Renal pelvis (tissue), 4 donors: Measurements from ENCODE around the gene GMPPB. TPM values are rescaled to one million over a fixed set of nuclear protein-coding genes. Genes with fewer than 3 reads are reported as not detected.
"Not testable (repeated sequence)": the region's sequence is repeated elsewhere in the genome, so short reads cannot be mapped to it uniquely, and the experiment has no call there.

Experiments
- DNase-seq: peaks from one replicate; pipeline ENCODE4 v3.0.0-alpha.2; 2013
- polyA plus RNA-seq, 3 donors: library from polyadenylated mRNA; unstranded; fragments of 120-200 nt; gene quantifications; one replicate each; pipeline ENCODE4 v1.2.1, GENCODE V29; 2013; ENCODE audit not compliant: insufficient read length in 3 of 3

Gene GMPPB
- polyA plus RNA-seq, 3 donors, result 15.7 to 20.7 (median 15.8) TPM

DNA sequence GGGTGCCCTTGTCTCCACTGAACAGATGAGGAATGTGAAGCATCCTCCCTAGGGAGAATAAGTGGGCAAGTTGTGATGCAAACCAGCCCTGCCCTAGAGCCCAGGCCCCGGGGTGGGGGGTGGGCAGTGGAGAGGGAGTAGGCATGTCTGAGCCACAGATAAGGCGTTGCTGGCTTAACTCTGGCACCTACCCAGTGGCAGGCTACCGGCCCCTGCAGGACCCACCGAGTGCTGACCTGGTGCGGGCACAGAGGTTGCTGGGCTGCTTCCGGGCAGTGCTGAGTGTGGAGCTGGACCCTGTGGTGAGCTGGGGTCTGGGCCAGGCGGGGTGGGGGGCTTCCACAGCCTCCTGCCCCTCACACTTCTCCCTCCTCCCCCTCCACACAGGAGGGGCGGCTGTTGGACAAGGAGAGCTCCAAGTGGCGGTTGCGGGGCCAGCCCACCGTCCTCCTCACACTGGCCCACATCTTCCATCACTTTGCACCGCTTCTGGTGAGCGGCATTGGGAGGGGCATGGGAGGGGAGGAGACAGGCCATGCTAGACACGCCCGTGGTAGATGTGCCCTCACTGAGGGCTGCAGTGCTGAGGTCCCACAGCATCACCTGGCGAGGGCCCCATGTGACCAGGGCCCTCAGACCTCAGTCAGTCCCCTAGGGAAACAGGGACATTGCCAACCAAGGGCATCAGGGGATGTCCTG is 24.3 kb downstream of the GMPPB start:
- no peak for DNase-seq

DNA sequence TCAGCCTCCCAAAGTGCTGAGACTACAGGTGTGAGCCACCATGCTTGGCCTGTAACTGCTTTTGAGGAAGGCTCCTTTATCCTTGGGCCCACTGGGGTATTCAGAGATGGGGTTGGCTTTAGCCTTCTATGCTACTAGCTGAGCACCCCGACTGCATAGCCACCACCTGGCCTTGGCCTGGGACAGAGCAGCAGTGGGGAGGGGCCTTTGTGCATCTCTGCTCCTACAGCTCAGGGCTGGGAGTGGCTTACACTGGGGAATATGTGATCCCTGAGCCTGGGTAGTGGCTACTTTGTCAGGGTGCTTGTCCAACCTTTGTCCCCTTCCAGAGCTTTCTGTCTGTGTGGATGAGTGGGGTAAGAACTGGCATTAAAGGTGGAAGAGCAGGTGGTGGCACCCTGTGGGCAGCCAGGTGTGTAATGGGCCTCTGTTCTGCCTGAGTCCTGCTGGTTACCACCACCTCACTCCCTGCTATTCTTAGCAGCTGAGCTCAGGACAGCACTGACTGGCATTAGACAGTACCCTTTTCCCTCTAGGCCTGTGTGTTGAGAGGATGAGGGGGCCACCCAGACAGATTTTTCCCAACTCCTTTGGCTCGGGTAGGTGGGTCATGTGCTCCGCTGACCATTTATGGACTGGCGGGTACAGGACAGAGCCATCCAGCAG is 28.3 kb downstream of the GMPPB start:
- DNase-seq, result not testable (repeated sequence)

DNA sequence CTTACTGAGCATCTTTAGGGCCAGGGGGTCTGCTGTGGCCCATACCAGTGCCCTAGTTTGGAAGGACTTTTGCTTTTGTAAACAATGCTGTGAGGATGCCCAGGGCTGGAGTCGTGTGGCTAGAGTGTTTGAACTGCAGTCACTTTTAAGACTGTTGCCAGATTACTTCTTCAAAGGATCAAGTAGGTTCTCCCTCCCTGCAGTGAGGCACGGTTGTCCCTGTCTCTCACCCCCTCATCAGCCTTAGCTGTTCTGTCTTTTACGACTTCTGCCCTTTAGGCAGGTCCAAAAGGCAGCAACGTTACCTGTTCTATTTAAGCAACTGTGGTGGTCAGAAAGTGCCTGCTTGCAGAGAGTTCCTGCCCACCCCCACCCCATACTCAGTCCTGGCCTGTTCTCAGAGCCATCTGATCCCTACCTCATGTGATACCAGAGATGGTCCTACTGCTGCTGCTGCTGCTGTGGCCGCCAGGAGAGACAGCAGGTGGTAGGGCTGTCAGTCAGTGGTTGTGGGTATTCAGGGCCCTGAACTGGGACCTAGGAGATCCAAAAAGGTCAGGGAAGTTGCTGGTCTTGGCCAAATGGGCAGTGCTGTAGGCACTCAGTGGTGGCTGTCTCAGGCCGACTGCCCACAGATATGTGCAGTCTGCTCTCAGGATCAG is 29.2 kb downstream of the GMPPB start:
- not testable (repeated sequence) for DNase-seq

DNA sequence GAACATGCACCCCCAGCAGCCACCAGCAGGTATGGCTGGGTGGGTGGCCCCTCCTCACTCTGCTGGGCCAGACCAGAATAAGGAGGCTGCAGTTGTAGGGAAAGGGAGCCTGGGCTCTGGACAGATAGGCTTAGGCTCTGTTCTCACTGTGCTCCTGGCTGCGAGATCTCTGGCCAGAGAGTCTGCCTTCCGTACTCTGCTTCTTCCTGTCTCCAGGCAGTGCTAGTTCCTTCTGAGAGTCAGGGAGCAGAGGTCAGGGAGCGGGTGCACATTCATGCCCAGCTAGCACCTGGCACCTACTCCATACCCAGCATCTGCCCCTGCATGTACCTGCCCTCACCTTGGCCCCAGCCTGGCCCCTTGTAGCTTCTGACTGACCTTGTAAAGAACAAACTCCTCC is 32.3 kb downstream of the GMPPB start:
- DNase-seq, result not testable (repeated sequence)

DNA sequence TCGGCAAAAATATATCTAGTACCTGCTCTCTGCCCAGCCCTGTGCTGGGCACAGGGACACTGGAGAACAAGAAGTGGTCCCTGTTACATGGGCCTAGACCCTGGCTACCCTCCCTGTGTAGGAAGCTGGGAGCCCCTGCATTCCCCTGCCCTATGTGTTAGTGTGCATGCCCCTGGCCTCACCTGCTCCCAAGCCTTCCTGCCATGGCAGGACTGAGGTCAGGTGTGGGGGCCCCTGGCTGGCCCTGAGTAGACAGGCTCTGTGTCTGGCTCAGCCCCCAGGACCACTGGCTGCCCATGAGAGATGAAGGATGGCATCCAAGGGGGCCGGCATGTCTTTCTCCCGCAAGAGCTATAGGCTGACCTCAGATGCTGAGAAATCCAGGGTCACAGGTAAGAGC is 32.9 kb downstream of the GMPPB start:
- not testable (repeated sequence) for DNase-seq

DNA sequence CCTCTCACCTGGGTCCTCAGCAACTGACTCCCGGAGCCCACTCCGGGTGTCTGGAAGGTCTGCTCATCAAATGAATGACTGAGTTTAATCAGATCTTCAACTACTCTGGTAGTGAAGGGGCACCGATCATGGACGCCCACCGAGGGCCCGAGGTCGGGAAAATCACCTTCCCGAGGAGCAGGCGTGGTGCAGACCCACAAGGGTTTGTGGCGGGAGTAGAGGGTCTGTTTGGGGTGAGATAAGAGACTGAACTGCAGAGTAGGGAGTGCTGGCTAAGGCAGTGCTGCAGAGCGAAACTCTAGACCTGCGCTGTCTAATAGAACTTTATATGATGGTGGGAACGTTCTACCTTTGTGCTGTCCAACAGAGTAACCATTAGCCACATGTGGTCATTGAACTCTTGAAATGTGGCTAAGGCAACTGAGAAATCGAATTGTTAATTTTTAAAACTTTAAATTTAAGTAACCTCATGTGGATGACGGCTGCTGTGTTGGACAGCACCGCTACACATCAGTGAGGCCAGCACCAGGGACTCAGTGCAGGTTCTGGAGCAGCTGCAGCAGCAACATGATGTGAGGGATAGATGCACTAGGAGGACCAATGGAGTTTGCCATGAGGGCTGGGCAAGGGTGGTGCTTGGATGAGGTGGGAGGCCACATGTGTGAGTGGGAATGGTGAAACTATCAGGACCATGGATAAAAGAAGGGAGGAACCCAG is 33.7 kb downstream of the GMPPB start:
- not testable (repeated sequence) for DNase-seq

DNA sequence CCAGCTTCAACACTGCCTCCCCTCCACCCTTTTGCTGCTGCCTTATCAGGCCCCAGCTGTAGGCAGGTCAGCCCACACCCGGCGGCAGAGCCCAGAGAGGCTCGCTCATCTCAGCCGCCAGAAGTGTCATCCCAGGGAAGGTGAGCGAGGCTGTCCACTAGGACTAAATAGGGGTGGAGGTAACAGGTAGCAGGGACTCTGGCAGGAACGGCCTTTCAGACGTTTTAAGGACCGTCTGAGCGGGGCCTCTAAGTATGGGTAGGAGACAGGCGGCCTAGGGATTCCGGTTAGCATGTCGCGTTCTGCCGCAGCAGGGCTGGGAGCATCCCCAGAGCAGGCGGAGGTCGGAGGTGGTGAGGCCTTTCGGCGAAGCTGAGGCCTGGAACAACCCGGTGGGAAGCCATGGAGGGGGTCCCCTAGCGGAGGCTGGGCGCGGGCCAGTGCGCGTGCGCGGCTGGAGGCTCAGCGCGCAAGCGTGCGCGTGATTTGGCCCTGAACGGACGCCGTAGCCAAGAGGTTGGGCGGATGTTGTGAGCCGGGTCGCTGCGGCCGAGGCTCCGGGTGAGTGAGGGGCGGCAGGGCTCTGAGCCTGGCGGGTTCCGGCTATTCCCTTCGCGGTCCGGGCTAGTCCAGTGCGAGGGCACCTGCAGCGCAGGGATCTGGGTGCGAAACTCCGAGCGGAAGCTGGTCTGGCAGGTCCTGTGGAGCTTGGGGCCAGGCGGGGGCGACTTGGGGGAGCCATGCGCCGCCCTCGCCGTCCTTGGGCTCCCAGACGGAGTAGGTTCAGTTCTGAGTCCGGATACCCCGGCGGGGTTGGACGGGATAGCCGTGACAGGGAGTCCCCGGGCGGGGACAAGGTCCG is 34.5 kb downstream of the GMPPB start, which contains the start of the genes MST1 and RNF123:
Gene MST1 (minus strand): TSS at position 429 of the 862 bp plus-strand sequence. CDS start 783 bp downstream, outside the sequence.
Gene RNF123 (plus strand): TSS at position 512 of the 862 bp plus-strand sequence. CDS start 1,609 bp downstream, outside the sequence.
- DNase-seq, result peak; percentile 94

DNA sequence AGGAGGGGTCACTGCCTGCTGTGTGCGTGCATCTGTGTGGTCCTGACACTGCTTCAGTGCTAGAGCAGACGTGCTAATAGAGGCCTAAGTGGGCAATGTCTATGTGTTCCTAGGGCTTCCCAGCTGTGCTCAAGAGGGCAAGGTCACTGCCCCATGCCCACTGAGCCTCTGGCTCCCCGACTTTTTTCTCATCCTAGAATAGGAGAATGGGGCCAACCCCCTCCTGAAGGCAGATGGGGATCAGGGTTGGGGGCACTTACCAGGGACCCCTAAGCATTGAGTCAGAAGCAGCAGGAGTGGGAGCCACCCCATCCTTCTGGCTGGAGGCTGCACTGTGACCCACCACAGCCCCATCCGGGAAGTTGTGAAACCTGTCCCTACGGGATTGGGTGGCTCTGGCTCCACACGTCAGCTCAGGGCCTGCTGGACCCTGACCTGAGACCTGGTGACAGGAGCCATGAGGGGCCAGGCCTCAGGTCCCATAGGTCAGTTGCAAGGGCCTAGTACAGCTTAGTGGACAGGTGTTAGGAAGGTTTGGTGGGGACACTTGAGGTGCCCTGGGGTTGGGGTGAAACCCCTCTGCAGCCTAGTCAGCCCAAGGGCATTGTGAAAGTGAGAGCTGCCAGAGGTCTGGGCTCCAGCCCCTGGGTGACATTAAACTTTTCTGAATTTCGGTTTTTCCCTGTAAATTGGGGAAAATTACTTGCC is 35.3 kb downstream of the GMPPB start:
- not testable (repeated sequence) for DNase-seq

DNA sequence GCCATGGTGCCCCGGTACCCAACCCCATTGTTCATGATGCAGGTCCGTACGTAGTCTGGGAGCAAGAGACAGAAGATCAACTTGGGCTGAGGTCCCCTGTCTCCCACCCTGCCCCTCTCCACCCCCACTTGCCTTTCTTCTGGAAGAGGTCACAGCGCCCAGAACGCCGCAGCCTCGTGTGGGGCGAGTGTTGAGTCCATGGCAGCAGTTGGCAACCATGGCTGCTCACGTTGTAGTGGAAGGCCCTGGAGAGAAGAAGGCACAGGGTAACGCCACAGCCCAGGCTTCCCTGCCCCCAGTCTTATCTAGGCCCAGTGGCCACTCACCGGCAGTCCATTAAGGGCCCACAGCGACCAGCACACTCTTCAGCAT is 36.3 kb downstream of the GMPPB start:
- not testable (repeated sequence) for DNase-seq

DNA sequence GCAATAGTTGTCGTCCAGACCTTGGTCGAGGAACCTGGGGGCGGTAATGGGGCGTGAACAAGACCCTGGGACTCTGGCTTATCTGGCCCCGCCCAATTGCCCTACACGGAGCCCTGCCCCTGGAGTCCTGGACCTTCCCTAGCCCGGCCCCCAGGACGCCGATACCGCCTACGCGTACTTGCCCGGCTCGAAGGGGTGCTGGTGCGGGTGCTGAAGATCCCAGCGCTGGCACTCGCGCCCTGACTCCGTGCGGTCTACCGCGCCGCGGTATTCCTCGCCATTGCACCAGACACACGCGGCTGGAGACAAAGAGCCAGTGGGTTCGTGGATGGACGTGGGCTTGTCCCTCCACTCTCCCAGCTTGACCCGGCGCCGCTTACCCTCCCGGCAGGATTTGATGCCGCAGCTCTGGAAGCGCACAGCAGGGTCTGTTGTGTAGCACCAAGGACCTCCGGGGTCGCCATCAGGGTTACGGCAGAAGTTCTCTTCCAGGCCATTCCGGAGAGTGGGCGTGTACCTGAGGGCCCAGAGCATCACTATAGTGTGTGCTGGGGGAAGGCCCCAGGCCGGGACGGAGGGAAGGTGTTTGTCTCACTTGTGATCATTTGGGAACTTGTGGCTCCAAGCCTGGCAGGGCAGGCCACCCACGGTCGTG is 36.9 kb downstream of the GMPPB start:
- peak; percentile 78 for DNase-seq

DNA sequence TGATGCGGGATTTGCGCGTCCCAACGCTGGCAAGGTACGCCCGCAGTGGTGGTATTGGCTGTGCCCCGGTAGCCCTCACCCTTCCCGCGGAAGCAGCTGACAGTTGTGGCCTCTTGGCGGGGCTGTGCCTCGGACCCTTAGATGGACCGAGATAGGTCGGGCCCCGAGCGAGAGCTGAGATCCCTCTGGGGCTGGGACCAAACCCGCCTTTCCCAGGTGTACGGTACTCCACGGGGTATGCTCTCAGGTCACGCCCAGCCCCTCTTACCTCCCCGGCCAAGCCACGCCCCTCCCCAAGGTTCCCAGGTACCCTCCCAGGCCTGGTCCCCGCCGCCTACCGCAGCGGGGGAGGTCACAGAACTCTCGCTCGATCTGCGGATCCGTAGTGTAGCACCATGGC is 37.4 kb downstream of the GMPPB start:
- not testable (repeated sequence) for DNase-seq

DNA sequence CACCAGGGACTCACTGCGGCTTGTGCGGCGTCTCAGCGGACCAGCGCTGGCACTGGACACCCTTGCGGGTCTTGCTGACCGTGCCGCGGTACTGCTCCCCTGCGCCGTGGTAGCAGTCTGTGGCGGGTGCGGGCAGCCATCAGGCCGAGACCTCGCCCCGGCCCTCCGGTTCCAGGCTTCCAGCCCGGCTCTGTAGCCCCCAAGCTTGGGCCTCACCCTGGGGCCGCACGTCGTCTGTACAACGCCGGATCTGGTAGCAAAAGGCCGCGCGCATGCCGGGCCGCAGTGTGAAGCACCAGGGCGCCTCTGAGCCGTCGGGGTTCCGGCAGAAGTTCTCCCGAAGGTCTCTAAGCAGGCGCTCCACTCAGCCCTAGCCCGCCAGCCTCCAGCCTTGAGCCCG is 37.9 kb downstream of the GMPPB start:
- not testable (repeated sequence) for DNase-seq

DNA sequence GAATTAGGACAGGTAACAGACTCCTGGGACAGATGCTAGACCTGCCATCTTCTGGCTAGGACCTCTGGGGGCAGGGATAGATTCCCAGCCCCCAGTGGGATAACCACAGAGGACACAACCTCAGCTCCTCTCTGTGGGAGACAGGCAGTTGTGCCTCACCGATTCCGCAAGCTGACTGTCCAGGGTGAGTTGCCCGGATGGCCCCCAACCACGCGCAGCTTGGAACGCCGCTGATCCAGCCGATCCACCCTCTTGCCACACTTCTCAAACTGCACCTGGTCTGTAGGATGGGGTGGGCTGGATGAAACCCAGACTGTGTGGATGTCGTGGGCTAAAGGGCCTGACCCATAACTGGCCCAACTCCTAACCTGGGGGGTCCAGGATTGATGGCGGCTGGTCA is 38.6 kb downstream of the GMPPB start:
- DNase-seq, result not testable (repeated sequence)

DNA sequence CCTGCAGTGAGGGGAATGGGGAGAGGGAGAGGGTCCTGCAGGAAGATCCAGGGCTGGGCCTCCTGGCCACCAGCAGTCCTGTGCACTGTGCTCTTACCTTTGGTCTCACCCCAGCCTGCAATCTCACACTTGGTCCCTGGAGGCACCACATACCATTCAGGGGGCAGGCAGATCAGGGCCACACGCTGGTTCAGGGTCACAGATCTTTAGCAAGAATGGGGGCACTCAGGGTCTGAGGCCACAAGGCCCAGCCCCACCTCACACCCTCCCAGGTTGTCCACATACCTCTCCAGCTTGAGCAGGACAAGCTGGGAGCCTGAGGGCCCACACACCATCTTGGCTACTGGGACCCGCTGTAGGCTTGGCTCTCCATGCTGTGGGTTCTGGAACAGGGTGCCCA is 39.3 kb downstream of the GMPPB start:
- not testable (repeated sequence) for DNase-seq

DNA sequence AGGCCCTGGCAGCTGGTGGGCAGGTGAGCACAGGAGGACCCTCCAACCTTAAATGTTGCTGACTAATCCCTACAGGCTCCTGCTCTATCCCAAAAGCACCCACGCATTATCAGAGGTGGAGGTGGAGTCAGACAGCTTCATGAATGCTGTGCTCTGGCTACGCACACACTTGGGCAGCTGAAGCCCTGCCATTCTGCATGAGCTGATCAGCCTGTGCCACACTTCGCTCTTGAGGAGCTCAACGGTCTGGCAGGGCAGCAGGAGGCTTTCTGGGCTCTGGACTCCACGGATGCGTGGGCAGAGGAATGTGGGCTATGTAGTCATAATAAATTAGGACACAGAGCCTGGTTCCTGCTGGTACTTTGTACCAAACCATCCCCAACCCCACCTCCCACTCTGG is 40.6 kb downstream of the GMPPB start:
- DNase-seq, result no peak

DNA sequence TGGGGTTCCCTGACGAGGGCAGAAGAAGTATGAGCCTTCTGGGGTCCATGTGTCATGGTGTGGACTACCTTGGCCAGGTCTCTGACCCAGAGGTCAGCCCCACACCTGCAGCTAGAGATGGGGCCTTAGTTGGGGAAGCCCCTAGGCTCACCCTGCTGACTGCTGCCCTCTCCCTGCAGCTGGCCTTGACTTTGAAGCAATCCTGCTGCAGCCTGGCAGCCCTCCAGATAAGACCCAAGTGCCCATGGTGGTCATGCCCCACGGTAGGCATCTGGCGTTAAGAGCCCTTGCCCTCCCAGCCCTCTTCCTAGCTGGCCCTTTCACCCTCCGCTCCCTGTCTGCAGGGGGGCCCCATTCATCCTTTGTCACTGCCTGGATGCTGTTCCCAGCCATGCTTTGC is 42.2 kb downstream of the GMPPB start:
- no peak for DNase-seq

DNA sequence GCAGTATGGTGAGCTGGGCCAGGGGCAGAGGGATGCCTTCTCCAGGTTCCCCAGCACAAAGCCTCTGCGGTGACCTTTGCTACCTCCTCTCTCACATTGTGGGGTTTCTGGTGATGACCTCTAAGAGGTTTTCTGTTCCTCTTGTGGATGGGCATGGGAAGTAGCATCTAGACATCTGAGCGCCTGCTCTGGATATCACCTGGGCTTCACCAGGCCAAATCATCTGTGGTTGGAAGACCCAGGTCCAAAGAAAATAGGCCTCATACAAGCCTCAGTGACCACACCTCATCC is 42.6 kb downstream of the GMPPB start:
- DNase-seq, result no peak

DNA sequence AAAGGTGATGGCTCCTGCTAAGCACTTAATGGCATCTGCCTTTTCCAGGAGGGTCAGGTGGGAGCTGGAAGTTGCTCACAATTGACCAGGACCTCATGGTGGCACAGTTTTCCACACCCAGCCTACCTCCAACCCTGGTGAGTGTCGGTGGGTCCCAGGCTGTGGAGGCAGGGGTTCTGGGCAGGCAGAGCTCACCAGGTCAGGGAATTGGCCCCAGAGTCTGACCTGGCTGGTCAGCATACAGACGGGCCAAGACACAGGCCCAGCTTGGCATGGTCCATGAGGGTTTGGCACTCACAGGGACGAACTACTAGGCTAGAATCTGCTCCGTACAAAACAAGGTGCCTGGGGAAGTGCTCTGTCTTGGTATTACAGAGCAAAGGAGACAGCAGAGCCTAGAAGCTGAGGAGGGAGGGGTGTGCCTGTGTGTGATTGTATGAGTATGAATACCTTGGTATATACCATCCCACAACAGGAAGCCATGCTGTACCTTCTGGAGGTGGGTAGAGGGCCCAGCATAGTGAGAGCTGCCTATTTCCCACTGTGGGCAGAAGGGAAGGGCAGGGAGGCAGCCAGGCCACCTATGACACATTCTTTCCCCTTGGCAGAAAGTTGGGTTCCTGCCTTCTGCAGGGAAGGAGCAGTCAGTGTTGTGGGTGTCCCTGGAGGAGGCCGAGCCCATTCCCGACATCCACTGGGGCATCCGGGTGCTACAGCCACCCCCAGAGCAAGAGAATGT is 43.1 kb downstream of the GMPPB start:
- DNase-seq, result no peak

DNA sequence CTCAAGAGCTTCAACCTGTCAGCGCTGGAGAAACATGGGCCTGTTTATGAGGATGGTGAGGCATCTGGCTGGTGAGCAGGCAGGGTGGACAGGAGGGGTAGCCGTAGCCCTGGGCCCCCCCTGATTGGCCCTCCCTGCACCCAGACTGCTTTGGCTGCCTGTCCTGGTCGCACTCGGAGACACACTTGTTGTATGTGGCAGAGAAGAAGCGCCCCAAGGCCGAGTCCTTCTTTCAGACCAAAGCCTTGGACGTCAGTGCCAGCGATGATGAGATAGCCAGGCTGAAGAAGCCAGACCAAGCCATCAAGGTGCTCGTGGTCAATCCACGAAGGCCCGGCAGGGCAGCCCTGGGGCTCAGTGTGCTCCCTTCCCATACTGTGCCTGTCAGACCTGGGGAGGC is 47.8 kb downstream of the GMPPB start:
- DNase-seq, result no peak
